GM19023 (cell line): ENCODE measurements around the gene KREMEN1.

ENCODE experiments used
- ATAC-seq: cut with Tn5 transposase; IDR thresholded peaks from one replicate; pipeline ENCODE4 v1.9.1; 2021; ENCODE audit warnings: mild to moderate bottlenecking, moderate library complexity; ENCODE audit not compliant: unreplicated experiment

KREMEN1 gene

DNA sequence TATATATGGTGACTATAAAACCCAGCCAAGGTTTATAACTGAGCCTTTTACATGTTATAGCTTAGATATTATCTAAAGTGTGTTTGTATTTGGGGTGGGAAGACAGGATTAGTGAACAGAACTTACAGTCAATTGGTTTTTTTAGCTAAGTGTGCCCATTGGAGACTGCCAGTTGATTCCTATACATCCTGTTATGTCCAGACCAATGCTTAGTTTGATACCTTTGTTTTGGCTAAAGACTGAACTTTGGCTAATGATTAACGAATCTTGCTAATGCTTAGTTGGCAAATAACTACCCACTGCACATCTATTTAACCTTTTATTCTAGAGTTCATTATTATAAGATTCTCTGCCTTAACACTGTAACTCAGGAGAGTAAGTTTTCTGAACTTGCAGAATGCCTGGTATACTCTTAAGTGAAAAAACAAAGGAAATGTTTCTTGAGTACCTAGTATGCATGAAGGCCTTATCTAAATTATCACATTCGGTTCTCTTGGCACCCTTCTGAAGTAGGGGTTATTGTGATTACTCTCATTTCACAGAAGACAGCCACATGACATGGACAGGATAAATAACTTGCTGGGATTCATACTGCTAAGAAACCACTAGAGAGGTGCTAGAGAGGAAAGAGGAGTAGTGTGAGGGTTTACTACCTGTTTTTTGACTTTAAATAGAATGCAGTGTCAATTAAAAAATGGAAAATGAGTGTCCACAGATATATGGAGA, 54.0 kb downstream of the KREMEN1 start:
- no peak for ATAC-seq

DNA sequence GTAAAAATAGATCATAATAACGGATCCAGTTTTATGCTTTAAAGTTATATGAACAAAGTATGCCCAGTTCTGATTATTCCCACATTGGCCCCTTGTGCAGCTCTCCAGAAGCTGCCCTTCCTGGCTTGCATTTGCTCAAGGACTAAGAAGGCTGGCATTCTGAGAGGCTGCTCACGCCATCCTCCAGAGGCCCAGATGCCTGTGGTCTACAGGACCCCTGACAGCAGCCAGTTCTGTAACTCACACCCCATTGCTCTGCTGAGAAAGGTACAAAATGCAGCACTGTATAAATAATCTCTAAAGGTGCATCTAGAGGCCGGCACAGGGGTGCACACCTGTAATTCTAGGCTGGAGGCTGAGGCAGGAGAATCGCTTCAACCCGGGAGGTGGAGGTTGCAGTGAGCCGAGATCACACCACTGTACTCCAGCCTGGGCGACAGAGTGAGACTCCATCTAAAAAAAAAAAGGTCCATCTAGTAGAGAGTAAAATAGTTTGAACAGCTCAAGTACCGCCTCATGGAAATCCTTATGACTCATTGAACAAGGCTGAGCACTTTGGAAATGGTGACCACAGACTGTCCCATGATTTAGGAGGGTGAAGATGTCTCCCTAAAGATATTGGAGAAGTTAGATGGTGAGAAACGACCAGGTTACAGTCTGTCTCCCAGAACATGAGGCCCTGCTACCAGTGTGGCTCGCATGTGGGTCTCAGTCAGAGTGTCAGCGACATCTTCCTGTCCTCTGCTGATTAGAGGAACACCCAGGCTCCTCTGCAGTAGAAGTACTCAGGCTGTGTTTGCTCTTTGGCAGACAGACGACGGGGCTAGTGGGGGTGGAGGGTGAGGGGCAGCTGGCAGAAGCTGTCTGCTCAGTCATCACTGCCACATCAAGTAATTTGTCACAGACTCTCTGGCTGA, 56.3 kb downstream of the KREMEN1 start:
- ATAC-seq: no peak

GRCh38 chr22:29129808-29130140, 56.9 kb downstream of the KREMEN1 start:
- ATAC-seq: no peak

DNA sequence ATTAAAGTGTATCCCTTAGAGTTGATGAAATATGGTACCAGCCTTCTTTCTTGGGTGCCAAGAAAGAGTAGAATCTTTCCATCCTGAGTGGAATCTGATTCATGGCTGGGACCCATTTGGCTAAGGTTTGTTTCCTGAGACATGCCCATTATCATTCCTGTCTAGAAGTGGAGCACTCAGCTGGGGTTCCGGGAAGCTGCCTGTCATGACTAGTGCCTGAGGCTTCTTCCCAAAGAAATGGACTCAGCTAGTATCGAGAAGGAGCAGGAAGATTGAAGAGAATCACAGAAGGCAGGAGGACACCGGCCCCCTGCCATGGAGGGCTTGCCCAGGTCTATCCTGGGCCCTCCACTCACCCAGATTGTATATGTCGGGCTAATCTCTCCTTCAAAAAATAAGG, 57.6 kb downstream of the KREMEN1 start:
- ATAC-seq: no peak

DNA sequence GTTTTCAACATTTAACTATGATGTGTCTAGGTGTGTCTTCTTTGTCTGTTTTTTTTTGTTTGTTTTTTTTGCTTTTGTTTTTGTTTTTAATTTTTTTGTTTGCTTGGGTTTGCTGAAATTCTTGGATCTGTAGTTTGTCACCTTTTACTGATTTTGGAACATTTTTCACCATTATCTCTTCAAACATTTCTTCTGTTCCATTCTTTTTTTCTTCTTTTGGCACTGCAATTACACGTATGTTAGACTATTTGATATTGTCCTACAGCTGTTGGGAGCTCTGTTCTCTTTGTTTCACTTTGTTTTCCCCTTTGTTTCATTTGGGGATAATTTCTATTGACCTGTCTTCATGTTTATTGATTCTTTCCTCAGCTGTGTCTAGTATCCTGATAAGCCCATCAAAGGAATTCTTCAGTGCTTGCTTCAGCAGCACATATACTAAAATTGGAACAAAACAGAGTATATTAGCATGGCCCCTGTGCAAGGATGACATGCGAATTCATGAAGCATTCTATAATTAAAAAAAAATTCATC, 60.8 kb downstream of the KREMEN1 start:
- no peak for ATAC-seq

GRCh38 chr22:29134448-29134847, 61.6 kb downstream of the KREMEN1 start:
- no peak for ATAC-seq

GRCh38 chr22:29136782-29137700, 64.2 kb downstream of the KREMEN1 start:
- ATAC-seq: no peak

- ATAC-seq: no peak
Observed at GRCh38 chr22:29138556-29139305, 65.9 kb downstream of the KREMEN1 start.

DNA sequence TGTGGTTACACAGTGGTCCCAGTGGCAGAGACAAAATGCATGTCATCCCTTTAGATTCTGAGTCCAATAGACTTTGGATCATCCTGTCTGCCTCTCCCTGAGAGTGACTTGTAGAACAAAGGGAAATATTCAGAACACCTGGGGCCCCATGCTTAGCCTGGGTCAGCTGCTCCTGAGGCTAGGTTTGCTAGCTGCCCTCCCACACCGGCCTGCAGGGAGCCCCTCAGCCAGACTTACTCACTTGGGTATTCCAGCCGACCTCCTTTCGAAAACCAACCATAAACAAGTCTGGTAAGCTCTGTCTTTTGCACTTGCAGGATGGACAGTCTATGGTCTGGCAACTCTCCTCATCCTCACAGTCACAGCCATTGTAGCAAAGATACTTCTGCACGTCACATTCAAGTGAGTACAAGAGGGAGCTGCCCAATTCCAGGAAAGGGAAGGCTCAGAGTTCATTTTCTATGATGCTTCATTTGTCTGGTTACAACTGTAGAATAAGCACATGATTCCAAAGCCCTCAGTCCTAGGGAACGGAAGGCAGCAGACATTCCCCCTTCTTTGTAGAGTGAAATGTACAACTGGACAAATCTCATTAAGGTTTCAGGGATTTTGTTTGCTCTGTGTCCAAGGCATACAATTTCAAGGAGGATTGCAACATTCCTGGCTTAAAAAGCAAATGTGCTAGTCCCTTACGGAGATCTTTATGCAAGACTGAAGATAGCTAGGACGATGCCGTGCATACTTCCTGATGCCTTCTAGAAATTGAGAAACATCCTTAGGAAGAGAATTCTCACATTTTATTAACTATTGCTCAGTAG, 67.3 kb downstream of the KREMEN1 start:
- no peak for ATAC-seq

DNA sequence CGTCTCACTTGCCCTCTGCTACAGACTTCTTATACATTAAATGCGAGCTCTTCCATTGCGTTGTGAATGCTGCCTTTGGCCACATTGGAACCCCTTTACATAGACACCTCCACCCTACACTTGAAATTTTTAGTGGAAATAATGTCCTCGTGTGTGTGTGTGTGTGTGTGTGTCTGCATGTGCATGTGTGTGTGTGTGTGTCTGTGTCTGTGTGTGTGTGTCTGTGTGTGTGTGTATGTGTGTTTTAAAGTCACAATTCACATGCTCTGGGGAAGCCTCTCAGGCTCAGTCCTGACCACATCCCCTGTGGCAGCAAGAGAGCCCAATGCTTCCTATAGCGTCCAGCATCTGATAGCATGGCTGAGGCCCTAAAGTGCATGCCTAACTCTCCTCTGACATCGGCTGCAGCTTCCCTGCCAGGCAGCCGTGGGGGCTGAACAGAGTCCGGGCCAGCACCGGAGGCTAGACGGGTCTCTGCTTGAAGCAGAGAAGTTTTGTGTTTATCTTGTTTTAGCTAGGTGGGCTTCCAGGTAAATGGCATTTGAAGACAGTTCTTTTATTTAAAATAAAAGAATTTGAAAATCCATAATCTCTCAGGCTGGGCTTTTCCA, 68.3 kb downstream of the KREMEN1 start:
- ATAC-seq: no peak

DNA sequence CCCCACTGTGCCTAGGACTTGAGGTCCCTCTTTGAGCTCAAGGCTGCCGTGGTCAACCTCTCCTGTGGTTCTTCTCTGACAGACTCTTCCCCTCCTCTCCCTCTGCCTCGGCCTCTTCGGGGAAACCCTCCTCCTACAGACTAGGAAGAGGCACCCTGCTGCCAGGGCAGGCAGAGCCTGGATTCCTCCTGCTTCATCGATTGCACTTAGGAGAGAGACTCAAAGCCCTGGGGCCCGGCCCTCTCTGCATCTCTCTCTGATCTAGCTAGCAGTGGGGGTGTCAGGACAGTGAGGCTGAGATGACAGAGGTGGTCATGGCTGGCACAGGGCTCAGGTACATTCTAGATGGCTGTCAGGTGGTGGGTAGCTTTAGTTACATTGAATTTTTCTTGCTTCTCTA, 69.3 kb downstream of the KREMEN1 start:
- no peak for ATAC-seq

GRCh38 chr22:29143941-29144785, 71.3 kb downstream of the KREMEN1 start:
- no peak for ATAC-seq

DNA sequence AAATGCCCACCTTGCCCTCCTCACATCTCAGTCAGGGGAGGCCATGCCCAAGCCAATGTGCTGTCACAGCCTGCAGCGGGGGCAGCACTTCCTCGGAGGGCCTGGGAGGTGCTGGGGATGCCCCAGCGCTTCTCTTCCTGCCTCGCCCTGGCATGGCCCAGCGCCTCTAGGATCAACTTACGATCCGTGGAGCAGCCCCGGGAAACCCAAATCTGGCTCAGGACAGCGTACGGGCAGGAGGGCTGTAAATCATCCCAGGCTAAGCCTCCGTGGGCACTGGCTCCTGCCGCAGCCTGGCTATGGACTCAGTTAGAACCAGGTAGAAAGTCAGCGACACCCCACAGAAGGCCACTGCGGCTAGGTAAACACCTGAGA, 71.9 kb downstream of the KREMEN1 start:
- no peak for ATAC-seq

DNA sequence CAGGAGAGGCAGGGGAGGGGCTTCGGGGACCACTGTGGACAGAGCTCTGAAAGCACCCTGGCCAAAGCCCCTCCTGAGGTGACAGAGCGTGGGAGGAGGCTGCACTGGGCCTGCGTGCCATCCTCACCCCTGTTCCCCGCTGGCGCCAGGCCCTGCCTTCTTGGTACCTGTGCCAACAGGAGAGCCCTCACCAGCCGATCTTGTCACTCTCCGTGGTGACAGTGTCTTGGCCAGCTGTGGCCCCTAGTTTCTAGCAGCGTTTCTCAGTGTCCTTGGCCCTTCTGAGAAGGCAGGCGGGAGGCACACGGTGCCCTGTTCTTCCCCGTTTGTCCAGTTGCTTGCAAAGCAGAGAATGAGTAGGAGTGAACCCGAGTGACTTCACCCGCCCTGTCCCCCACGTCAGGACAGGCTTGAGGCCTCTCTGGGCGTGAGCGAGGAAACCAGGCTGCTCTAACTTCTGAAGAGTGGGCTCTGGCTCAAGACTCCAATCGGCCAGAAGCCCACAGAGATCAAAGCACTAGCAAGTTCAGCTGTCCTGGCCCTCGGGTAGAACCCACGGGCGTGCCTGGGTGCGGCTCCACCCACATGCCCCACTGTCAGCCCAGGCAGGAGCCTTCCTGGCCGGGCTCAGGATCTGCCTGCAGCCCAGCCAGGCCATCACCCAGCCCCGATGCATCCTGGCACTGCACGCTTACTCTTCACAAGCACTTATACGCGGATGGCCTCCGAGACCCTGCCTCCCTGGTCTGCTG, 72.7 kb downstream of the KREMEN1 start:
- no peak for ATAC-seq

DNA sequence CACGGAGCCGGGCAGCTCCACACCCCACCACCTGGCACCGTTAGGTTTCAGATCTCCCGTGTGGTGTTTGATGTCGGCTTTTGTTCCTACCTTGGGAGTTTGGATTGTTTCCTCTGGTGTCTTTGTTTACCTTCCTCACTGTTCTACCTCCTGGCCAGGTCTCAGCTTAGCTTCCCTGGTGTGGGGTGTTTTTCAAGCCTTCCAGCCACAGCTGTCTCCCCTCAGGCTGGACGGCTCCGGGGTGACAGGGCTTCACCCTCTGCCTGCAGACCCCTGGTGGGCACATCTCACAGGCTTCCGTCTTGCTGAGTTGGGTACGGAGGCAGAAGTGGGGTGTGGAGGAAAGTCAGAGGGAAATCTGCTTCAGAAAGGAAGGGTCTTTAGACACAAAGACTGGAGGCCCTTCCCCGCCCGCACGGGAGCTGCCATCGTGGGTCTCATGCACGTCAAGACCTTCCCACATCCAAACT, 73.3 kb downstream of the KREMEN1 start:
- ATAC-seq: no peak

DNA sequence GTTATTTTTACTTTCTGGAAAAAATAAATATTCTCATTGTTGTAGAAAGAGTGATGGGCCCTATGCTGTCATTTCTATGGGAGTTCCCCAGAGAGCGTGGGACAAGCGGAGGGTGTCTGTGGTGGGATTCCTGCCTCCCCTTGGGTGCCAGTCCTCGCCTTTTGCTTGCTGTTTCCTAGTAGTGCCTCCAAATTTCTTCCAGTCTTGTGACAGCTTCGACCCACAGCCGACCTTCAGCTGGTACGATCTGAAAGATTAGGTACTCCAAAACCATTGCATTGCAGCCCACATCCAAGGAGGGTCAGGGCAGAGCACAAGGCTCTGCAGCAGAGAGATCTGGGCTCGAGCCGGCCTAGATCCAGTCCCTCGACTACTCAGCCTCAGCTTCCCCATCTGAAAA, 73.9 kb downstream of the KREMEN1 start:
- no peak for ATAC-seq

GRCh38 chr22:29147331-29147899, 74.6 kb downstream of the KREMEN1 start:
- no peak for ATAC-seq
